Thoracic aorta (tissue), 2 donors: ENCODE results near the gene CAMK1G. TPM values are rescaled to one million over a fixed set of nuclear protein-coding genes. Genes with fewer than 3 reads are reported as not detected.

Experiments used
- ATAC-seq: fragments of 150-250 bp; one replicate; pipeline ENCODE4 v1.8.0; 2017; ENCODE audit warnings: low read depth; ENCODE audit not compliant: insufficient number of reproducible peaks, low FRiP score
- DNase-seq: peaks from one replicate; pipeline ENCODE4 v3.0.0-alpha.2; 2020; ENCODE audit warnings: low spot score
- H3K27ac ChIP-seq, 2 donors: fragments of 200-600 bp; sonication (generic); 1 replicate in 1 of 2; 2 replicates in 1 of 2; pipeline ENCODE4 v1.5.1; 2016; ENCODE audit warnings: mild to moderate bottlenecking in 2 of 2, moderate library complexity in 2 of 2
- H3K27me3 ChIP-seq: fragments of 200-600 bp; sonication (generic); replicated peaks from 2 replicates; pipeline ENCODE4 v1.6.0; 2016; ENCODE audit warnings: mild to moderate bottlenecking; ENCODE audit not compliant: insufficient read depth
- H3K36me3 ChIP-seq: fragments of 200-600 bp; sonication (generic); one replicate; pipeline ENCODE4 v1.5.1; 2016
- H3K4me1 ChIP-seq, 2 donors: fragments of 200-600 bp; sonication (generic); 1 replicate in 1 of 2; 2 replicates in 1 of 2; pipeline versions ENCODE4 v1.5.1 to v1.6.0; 2016; ENCODE audit warnings: low read depth in 2 of 2, mild to moderate bottlenecking in 1 of 2; ENCODE audit not compliant: control insufficient read depth in 1 of 2
- H3K4me3 ChIP-seq: fragments of 200-600 bp; sonication (generic); 2 replicates; pipeline ENCODE4 v1.5.1; 2016; ENCODE audit warnings: mild to moderate bottlenecking
- H3K9me3 ChIP-seq: fragments of 200-600 bp; sonication (generic); 2 replicates; pipeline ENCODE4 v1.5.1; 2016
- total RNA-seq, 2 donors: library from RNA; depleted of rRNA; stranded (reverse); fragments of >200 nt; gene quantifications; one replicate each; pipeline versions ENCODE4 v1.1.0 to v1.2.3, GENCODE V29; 2016
- TF ChIP-seq, protein P1 (sequence below): fragments of 200-600 bp; sonication (generic); IDR thresholded peaks from one replicate; pipeline ENCODE4 v1.5.1; 2019; ENCODE audit warnings: antibody characterized with exemption

CAMK1G gene
- total RNA-seq, 2 donors from 2014 or later = not detected

DNA sequence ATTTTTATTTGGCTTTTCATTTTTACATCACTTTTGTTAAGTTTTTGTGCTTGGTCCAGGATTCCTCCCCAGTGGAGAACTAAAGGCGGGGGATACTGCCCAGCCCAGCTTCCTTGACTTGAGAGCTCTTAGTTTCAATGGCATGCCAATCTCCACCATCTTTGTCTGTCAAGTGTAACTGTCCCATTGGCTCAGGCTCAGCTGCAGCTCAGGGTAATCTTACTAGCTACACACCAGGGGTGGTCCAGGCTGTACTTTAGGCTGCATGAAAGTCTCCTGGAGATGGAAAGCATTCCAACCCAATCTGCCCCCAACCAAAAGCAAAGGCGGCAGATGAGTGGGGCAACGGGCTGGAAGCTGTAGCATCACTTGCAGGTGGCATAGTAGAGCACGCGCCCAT lies 31.4 kb downstream of the CAMK1G start:
- TF ChIP-seq, protein P1, sequence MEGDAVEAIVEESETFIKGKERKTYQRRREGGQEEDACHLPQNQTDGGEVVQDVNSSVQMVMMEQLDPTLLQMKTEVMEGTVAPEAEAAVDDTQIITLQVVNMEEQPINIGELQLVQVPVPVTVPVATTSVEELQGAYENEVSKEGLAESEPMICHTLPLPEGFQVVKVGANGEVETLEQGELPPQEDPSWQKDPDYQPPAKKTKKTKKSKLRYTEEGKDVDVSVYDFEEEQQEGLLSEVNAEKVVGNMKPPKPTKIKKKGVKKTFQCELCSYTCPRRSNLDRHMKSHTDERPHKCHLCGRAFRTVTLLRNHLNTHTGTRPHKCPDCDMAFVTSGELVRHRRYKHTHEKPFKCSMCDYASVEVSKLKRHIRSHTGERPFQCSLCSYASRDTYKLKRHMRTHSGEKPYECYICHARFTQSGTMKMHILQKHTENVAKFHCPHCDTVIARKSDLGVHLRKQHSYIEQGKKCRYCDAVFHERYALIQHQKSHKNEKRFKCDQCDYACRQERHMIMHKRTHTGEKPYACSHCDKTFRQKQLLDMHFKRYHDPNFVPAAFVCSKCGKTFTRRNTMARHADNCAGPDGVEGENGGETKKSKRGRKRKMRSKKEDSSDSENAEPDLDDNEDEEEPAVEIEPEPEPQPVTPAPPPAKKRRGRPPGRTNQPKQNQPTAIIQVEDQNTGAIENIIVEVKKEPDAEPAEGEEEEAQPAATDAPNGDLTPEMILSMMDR = no peak
- DNase-seq (no peak), ATAC-seq (no peak)
- Histone ChIP-seq H3K36me3 (no peaks in the 10 kb centered on the region), H3K27me3 (no peaks in the 10 kb centered on the region), H3K9me3 (no peaks in the 10 kb centered on the region), H3K4me1 (no peaks in the 10 kb centered on the region), H3K27ac (no peak overlapping the region), H3K4me3 (no peak overlapping the region)

DNA sequence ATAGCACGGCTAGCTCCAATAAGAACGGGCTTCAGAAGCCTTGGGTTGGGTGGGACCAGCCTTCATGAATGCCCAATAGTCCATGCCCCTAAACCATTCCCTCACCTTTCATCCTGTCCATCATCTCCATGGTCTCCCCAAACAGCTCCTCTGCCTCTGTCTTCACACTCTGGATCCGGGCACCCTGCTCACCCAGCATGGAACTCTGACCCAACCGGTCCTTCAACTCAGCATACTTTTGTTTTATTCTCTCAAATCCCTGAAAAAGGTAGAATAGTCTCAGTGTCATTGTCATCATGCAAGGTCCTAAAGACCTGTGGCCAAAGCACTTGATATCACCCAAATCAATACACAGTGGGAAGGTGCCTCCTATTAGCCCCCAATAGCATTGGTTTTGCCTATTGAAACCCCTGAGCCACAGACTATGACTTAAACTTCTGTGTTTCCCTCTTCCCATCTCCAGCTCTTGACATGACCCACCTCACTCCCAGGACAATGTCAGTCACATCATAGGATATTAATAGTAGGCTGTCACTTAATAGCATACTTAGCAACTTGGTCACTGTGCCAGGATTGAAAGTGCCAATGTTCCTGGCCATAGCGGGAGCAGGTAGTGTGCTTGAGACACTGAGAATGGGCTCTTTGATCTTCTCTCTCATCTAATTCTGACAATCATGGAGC lies 33.0 kb downstream of the CAMK1G start:
- Histone ChIP-seq H3K9me3 (no peaks in the 10 kb centered on the region), H3K4me1 (no peaks in the 10 kb centered on the region), H3K4me3 (no peak overlapping the region), H3K36me3 (no peaks in the 10 kb centered on the region), H3K27me3 (no peaks in the 10 kb centered on the region), H3K27ac (no peak overlapping the region)
- no peak for ATAC-seq
- TF ChIP-seq, protein P1 = no peak
- no peak for DNase-seq

DNA sequence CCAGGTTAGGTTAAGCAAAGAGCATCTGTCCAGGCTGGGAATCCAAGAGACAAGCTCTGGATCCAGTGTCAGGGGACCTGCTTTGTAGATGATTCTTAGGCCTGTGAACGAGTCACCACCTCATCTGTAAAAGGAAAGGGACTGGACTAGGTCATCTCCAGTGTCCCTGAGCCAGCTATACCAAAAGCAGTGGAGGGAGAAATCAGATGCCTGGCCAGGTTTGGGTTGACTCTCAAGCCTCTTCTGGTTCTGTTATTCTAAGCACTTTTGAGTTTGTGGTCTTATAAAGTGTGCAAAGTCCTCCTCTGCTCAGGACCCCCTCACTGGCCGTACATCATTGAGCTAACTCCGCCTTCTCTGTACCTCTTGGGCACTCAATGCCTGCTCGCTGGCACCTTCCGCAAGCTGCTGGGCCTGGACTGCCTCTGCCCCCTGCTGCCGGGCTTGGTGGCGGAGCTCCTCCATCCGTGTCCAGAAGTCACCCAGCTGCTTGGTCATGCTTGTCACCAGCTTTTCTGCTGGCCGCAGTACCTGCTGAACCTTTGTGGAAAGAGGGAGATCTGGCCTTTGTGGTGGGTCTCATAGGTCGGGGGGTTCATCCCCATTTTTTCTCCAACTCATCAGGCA lies 33.6 kb downstream of the CAMK1G start:
- Histone ChIP-seq H3K4me1 (no peaks in the 10 kb centered on the region), H3K4me3 (no peak overlapping the region), H3K27me3 (no peaks in the 10 kb centered on the region), H3K36me3 (no peaks in the 10 kb centered on the region), H3K27ac (no peak overlapping the region), H3K9me3 (no peaks in the 10 kb centered on the region)
- DNase-seq (no peak), ATAC-seq (no peak)
- TF ChIP-seq, protein P1 = no peak

DNA sequence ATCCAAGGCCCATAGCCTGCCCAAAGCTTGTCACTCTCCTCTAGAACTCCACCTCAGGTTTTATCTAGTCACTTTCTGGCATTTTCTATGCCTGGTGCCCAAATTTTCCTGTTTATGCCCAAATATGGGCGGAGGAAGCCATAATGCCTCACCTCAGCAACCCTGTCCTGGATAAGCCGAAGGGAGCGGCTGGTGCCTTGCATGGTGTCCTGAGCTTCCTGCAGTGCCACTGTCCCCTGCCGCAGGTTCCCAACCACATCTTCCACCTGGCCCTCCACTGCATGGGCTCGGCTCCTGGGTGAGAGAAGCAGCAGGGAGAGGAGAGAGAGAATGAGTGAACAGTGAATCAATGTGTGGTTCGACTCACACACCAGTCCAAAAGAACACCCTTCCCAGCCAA lies 34.2 kb downstream of the CAMK1G start:
- DNase-seq (no peak), ATAC-seq (no peak)
- TF ChIP-seq, protein P1 = no peak
- Histone ChIP-seq H3K27ac (no peak overlapping the region), H3K4me3 (no peak overlapping the region), H3K27me3 (no peaks in the 10 kb centered on the region), H3K4me1 (no peaks in the 10 kb centered on the region), H3K9me3 (no peaks in the 10 kb centered on the region), H3K36me3 (no peaks in the 10 kb centered on the region)

DNA sequence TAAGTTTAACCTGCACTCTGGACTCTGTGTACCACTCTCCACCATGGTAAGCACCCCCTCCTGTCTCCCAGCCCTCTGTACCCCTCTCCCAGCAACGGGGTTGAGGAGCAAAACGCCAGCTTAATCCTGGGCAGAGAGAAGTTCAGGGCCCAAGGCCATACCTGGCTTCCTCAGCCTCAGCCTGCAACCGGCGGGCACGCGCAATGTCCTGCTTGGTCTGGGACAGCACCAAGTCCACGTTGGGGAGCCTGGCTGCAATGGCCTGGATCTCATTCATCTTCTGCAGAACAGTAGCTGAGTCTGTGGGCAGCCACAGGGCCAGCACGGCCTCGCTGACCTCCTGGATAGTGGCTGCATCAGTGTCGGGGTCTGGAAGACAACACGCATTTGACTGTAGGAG lies 34.8 kb downstream of the CAMK1G start:
- no peaks in the 10 kb centered on the region for H3K36me3 ChIP-seq
- no peaks in the 10 kb centered on the region for H3K27me3 ChIP-seq
- H3K4me3 ChIP-seq = no peak overlapping the region
- H3K4me1 ChIP-seq = no peaks in the 10 kb centered on the region
- no peak for ATAC-seq
- no peak for DNase-seq
- H3K27ac ChIP-seq = no peak overlapping the region
- H3K9me3 ChIP-seq = no peaks in the 10 kb centered on the region
- TF ChIP-seq, protein P1 = no peak
